K562 (cell line): ENCODE results near the gene CREM. TPM values are rescaled to one million over a fixed set of nuclear protein-coding genes. Genes with fewer than 3 reads are reported as not detected.

Source experiments
- BHLHE40 ChIP-seq: IDR thresholded peaks from 2 replicates; pipeline ENCODE4 v1.6.1; 2011; ENCODE audit warnings: low read length, improper control_type of control experiment
- E2F5 ChIP-seq: sonication (generic); formaldehyde crosslinking; IDR thresholded peaks from 2 replicates; pipeline ENCODE4 v1.8.0; 2022; ENCODE audit warnings: mild to moderate bottlenecking, missing genetic modification reagents
- E2F8 ChIP-seq: fragments of 450-650 bp; IDR thresholded peaks from 2 replicates; pipeline ENCODE4 v1.7.1; 2018; ENCODE audit warnings: mild to moderate bottlenecking, low read depth; ENCODE audit not compliant: partially characterized antibody
- EP300 ChIP-seq: IDR thresholded peaks from 2 replicates; pipeline ENCODE4 v1.6.1; 2012; ENCODE audit warnings: low read length, improper control_type of control experiment
- JUND ChIP-seq, 2 experiments: IDR thresholded peaks; 2 replicates in 1 of 2; 3 replicates in 1 of 2; pipeline ENCODE4 v1.6.1; 2011; ENCODE audit warnings: borderline replicate concordance in 2 of 2, low read depth in 2 of 2, low read length in 2 of 2, improper control_type of control experiment in 1 of 2, missing biosample characterization in 1 of 2, missing genetic modification characterization in 1 of 2, missing genetic modification reagents in 1 of 2
- KLF13 ChIP-seq: fragments of 450-650 bp; IDR thresholded peaks from 2 replicates; pipeline ENCODE4 v1.6.1; 2016; ENCODE audit warnings: missing genetic modification characterization, low read depth, mild to moderate bottlenecking, missing compliant biosample characterization, moderate library complexity, borderline replicate concordance
- NCOA4 ChIP-seq: fragments of 450-650 bp; IDR thresholded peaks from 2 replicates; pipeline ENCODE4 v1.6.1; 2018; ENCODE audit warnings: mild to moderate bottlenecking; ENCODE audit not compliant: partially characterized antibody
- NFE2 ChIP-seq: IDR thresholded peaks from 2 replicates; pipeline ENCODE4 v1.6.1; 2014; ENCODE audit warnings: antibody characterized with exemption, low read depth
- POLR2AphosphoS2 ChIP-seq: IDR thresholded peaks from 2 replicates; pipeline ENCODE4 v1.6.1; 2012; ENCODE audit warnings: low read length, improper control_type of control experiment
- ZBTB49 ChIP-seq: sonication (generic); formaldehyde crosslinking; IDR thresholded peaks from 2 replicates; pipeline ENCODE4 v1.8.0; 2022; ENCODE audit warnings: missing genetic modification reagents, mild to moderate bottlenecking, borderline replicate concordance
- ZNF584 ChIP-seq: fragments of 200-800 bp; sonication (Bioruptor generic); IDR thresholded peaks from 2 replicates; pipeline ENCODE4 v1.6.1; 2016; ENCODE audit warnings: low read depth, mild to moderate bottlenecking, missing genetic modification characterization, missing compliant biosample characterization
- ZNF717 ChIP-seq: fragments of 250-450 bp; sonication (Bioruptor Pico); IDR thresholded peaks from 2 replicates; pipeline ENCODE4 v1.5.0; 2021
- polyA plus RNA-seq, 8 experiments: library from polyadenylated mRNA; depleted of rRNA in 4 of 8; stranded (reverse) in 5 of 8; unstranded in 3 of 8; fragments of >200 nt; fragmentation: Nextera tagmentation in 2 of 8; fragmentation: Illumina TruSeq in 1 of 8; extraction: Ambion mirVana in 2 of 8; extraction: Trizol in 1 of 8; gene quantifications; 2 replicates each; pipeline versions ENCODE4 v1.2.1 to v1.2.3, GENCODE V29; 2011 to 2014; ENCODE audit warnings: inconsistent platforms in 1 of 8, missing spikeins in 1 of 8
- total RNA-seq, 7 experiments: library from RNA; depleted of rRNA in 6 of 7; stranded (reverse); fragments of >200 nt in 6 of 7; fragmentation: Illumina TruSeq in 2 of 7; extraction: Trizol in 2 of 7; gene quantifications; 2 replicates each; pipeline versions ENCODE4 v1.2.1 to v1.2.3, GENCODE V29; 2011 to 2021; ENCODE audit warnings: low replicate concordance in 1 of 7
- TF ChIP-seq, protein P1 (sequence below): fragments of 450-650 bp; IDR thresholded peaks from 2 replicates; pipeline ENCODE4 v1.6.1; 2016; ENCODE audit warnings: antibody characterized with exemption

CREM gene
- total and polyA plus RNA-seq, 9 of the 15 experiments (the other 6 are each of a cell fraction or from before 2014, with no cell fraction given) = 39.1 to 70.2 (median 48.3) TPM

DNA sequence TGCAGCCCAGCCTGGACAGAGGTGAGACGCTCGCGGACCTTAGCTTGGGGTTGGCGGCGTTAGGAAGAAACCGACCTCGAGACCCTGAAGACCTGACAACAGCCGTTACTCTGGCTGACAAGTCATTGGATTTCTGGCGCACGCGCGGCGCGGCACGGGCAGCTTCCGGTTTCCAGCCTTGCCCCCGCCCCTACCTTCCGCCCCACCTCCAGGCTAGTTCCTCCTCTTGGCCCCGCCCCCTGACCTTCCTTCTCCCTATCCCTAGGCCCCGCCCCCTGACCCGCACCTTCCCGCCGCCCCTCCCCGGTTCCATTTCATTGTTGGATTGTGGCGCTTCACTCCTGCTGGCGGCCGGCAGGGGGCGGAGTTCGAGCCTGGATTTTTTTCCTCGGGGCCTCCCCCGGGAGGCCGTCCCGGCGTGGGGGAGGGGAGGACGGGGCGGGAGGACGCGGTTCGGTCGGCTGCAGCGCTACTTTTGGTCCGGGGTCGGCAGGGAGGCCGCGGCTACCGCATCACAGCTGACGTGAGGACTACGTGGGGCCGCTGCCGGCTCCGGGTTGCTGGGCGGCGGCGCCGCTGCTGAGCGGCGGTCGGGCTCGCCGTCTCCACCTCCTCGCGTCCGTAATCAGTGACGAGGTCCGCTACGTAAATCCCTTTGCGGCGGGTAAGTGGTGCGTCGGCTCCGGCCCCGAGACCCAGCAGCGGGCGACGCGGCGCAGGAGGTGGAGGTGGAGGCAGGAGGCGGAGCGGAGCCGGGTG, at the start of gene CREM (continued):
- TF ChIP-seq ZBTB49 (no peak), E2F5 (CRISPR knock-in tag) (no peak), NFE2 (0 out of 2 replicates have a peak, but pooled peaks have one; percentile 28), JUND (IDR thresholded peaks at IDR 0.05; ENCODE audit: borderline replicate concordance, low read depth, low read length) (peak; percentile 38; the same call in 1 of the 2 replicates), JUND (tag; IDR thresholded peaks at IDR 0.05; ENCODE audit: borderline replicate concordance, low read depth, low read length) (no peak; the same call in 2 of the 3 replicates), E2F8 (peak; percentile 80), ZNF717 (no peak), EP300 (no peak), BHLHE40 (peak; percentile 97), ZNF584 (CRISPR knock-in tag) (0 out of 2 replicates have a peak, but pooled peaks have one; percentile 31), POLR2AphosphoS2 (peak; percentile 32; the same call in 1 of the 2 replicates), KLF13 (tag) (no peak), NCOA4 (no peak)
- TF ChIP-seq, protein P1, sequence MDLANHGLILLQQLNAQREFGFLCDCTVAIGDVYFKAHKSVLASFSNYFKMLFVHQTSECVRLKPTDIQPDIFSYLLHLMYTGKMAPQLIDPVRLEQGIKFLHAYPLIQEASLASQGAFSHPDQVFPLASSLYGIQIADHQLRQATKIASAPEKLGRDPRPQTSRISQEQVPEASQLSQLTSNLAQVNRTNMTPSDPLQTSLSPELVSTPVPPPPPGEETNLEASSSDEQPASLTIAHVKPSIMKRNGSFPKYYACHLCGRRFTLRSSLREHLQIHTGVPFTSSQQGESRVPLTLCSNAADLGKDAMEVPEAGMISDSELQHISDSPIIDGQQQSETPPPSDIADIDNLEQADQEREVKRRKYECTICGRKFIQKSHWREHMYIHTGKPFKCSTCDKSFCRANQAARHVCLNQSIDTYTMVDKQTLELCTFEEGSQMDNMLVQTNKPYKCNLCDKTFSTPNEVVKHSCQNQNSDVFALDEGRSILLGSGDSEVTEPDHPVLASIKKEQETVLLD = peak; percentile 80
